GM12873 (cell line): ENCODE results near the gene CIRBP.

Source experiments
- CTCF ChIP-seq: IDR thresholded peaks from 2 replicates; pipeline ENCODE4 v1.5.1; 2012; ENCODE audit warnings: low read depth, mild to moderate bottlenecking, moderate library complexity, low read length, control low read depth; ENCODE audit not compliant: insufficient read depth; ENCODE audit errors: missing control alignments

Gene CIRBP

GRCh38 chr19:1249298-1249989, 19.7 kb upstream of the CIRBP start:
- no peak for TF ChIP-seq CTCF

GRCh38 chr19:1249990-1250436, 19.1 kb upstream of the CIRBP start:
- TF ChIP-seq CTCF: no peak

GRCh38 chr19:1250437-1251260, 18.5 kb upstream of the CIRBP start:
- no peak for TF ChIP-seq CTCF

GRCh38 chr19:1251330-1252220, 17.6 kb upstream of the CIRBP start:
- no peak for TF ChIP-seq CTCF

GRCh38 chr19:1252221-1252820, 16.8 kb upstream of the CIRBP start:
- no peak for TF ChIP-seq CTCF

GRCh38 chr19:1252821-1253513, 16.2 kb upstream of the CIRBP start:
- no peak for TF ChIP-seq CTCF
